Measurements from ENCODE around the gene CYTH4. TPM values are rescaled to one million over a fixed set of nuclear protein-coding genes. Genes with fewer than 3 reads are reported as not detected.

The CYTH4 gene
- total RNA-seq, 1 experiment from 2014 or later: 0.15 TPM

GRCh38 chr22:37343348-37343747 lies 61.0 kb downstream of the CYTH4 start:
- POLR2A ChIA-PET: no interaction called here
- H3K36me3 Mint-ChIP-seq: no peaks in the 10 kb centered on the region
- TF ChIP-seq ARID4B (CRISPR knock-in tag; IDR thresholded peaks at IDR 0.05; ENCODE audit: borderline replicate concordance) (no peak), TP53 (CRISPR knock-in tag; IDR thresholded peaks at IDR 0.05) (no peak), NFYB (CRISPR knock-in tag; conservative IDR thresholded peaks at IDR 0.05; ENCODE audit: low read depth) (no peak), AFF4 (CRISPR knock-in tag; IDR thresholded peaks at IDR 0.05; ENCODE audit: borderline replicate concordance) (no peak), HMGA2 (CRISPR knock-in tag; IDR thresholded peaks at IDR 0.05) (no peak), KAT7 (CRISPR knock-in tag; IDR thresholded peaks at IDR 0.05; ENCODE audit: borderline replicate concordance) (no peak), CBFB (CRISPR knock-in tag; IDR thresholded peaks at IDR 0.05; ENCODE audit: low read depth) (no peak), ERG (CRISPR knock-in tag; IDR thresholded peaks at IDR 0.05) (no peak)
- TF ChIP-seq, protein P1, sequence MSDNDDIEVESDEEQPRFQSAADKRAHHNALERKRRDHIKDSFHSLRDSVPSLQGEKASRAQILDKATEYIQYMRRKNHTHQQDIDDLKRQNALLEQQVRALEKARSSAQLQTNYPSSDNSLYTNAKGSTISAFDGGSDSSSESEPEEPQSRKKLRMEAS (CRISPR knock-in tag; IDR thresholded peaks at IDR 0.05): no peak
- TF ChIP-seq, protein P2, sequence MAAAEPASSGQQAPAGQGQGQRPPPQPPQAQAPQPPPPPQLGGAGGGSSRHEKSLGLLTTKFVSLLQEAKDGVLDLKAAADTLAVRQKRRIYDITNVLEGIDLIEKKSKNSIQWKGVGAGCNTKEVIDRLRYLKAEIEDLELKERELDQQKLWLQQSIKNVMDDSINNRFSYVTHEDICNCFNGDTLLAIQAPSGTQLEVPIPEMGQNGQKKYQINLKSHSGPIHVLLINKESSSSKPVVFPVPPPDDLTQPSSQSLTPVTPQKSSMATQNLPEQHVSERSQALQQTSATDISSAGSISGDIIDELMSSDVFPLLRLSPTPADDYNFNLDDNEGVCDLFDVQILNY (CRISPR knock-in tag; IDR thresholded peaks at IDR 0.05): no peak
- TF ChIP-seq, protein P3, sequence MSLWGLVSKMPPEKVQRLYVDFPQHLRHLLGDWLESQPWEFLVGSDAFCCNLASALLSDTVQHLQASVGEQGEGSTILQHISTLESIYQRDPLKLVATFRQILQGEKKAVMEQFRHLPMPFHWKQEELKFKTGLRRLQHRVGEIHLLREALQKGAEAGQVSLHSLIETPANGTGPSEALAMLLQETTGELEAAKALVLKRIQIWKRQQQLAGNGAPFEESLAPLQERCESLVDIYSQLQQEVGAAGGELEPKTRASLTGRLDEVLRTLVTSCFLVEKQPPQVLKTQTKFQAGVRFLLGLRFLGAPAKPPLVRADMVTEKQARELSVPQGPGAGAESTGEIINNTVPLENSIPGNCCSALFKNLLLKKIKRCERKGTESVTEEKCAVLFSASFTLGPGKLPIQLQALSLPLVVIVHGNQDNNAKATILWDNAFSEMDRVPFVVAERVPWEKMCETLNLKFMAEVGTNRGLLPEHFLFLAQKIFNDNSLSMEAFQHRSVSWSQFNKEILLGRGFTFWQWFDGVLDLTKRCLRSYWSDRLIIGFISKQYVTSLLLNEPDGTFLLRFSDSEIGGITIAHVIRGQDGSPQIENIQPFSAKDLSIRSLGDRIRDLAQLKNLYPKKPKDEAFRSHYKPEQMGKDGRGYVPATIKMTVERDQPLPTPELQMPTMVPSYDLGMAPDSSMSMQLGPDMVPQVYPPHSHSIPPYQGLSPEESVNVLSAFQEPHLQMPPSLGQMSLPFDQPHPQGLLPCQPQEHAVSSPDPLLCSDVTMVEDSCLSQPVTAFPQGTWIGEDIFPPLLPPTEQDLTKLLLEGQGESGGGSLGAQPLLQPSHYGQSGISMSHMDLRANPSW (CRISPR knock-in tag; conservative IDR thresholded peaks at IDR 0.05; ENCODE audit: low read depth): no peak
- TF ChIP-seq, protein P4, sequence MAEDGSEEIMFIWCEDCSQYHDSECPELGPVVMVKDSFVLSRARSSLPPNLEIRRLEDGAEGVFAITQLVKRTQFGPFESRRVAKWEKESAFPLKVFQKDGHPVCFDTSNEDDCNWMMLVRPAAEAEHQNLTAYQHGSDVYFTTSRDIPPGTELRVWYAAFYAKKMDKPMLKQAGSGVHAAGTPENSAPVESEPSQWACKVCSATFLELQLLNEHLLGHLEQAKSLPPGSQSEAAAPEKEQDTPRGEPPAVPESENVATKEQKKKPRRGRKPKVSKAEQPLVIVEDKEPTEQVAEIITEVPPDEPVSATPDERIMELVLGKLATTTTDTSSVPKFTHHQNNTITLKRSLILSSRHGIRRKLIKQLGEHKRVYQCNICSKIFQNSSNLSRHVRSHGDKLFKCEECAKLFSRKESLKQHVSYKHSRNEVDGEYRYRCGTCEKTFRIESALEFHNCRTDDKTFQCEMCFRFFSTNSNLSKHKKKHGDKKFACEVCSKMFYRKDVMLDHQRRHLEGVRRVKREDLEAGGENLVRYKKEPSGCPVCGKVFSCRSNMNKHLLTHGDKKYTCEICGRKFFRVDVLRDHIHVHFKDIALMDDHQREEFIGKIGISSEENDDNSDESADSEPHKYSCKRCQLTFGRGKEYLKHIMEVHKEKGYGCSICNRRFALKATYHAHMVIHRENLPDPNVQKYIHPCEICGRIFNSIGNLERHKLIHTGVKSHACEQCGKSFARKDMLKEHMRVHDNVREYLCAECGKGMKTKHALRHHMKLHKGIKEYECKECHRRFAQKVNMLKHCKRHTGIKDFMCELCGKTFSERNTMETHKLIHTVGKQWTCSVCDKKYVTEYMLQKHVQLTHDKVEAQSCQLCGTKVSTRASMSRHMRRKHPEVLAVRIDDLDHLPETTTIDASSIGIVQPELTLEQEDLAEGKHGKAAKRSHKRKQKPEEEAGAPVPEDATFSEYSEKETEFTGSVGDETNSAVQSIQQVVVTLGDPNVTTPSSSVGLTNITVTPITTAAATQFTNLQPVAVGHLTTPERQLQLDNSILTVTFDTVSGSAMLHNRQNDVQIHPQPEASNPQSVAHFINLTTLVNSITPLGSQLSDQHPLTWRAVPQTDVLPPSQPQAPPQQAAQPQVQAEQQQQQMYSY (CRISPR knock-in tag; IDR thresholded peaks at IDR 0.05): no peak
- no peak overlapping the region for H3K27ac Mint-ChIP-seq
- H3K4me1 Mint-ChIP-seq: peaks cover 27% of the 10 kb centered on the region
- no peak overlapping the region for H3K4me3 Mint-ChIP-seq
- no peaks in the 10 kb centered on the region for H3K9me3 Mint-ChIP-seq
- peaks cover 11% of the 10 kb centered on the region for H3K27me3 Mint-ChIP-seq (ENCODE audit: low read depth)
- ATAC-seq: no peak
- CTCF ChIA-PET: no interaction called here
- no peak for DNase-seq (ENCODE audit: low spot score)
